ENCODE results near the gene SLC12A8. TPM values are rescaled to one million over a fixed set of nuclear protein-coding genes. Genes with fewer than 3 reads are reported as not detected.

Gene SLC12A8
- polyA plus RNA-seq, 1 of the 3 experiments (the other 2 are of a cell fraction) = 7.5 TPM

DNA sequence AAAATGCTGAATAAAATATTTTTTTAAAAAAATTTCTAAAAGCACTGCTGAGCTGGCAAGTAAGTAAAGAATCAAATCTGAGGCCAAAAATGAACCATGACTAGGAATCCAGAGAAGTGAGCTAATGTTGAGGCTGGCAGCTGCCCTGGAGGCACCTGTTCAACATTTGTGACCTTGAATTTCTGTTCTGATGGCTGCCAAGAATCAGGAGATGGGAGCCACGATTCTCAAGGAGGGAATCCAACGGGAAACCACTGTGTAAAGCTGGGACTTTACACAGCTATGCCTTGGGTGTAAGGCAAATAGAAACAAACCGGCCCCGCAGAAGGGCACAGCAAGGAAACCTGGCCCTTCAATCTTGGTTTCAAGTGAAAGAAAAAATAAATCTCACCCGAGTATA, 179.4 kb downstream of the SLC12A8 start:
- DNase-seq = no peak
- peaks cover 92% of the 10 kb centered on the region for H3K79me2 ChIP-seq (ENCODE audit: insufficient read depth)
- no peak overlapping the region for H3K4me2 ChIP-seq
- no peaks in the 10 kb centered on the region for H3K27me3 ChIP-seq (ENCODE audit: insufficient read depth)
- H3K9me2 ChIP-seq = no peaks in the 10 kb centered on the region
- peaks cover 17% of the 10 kb centered on the region; the same call in 1 of the 2 replicates for H3K9me3 ChIP-seq
- H3K4me1 ChIP-seq (ENCODE audit: control insufficient read depth in 1 of 2, insufficient read depth in 2 of 2, low read depth in 1 of 2, low read length in 1 of 2) = peaks cover 7 to 8% of the 10 kb centered on the region in 2 experiments; a peak in 2 of 4 replicates
- H3K9ac ChIP-seq = no peak overlapping the region
- H3K27ac ChIP-seq (ENCODE audit: low read depth in 2 of 2, low read length in 1 of 2) = no peak overlapping the region
- 90% methylated on average over 5 of the region's 5 CpGs for WGBS (ENCODE audit: low lambda C conversion rate)
- TF ChIP-seq YY1 (IDR thresholded peaks at IDR 0.05; ENCODE audit: low read depth) (no peak), TAF1 (IDR thresholded peaks at IDR 0.05; ENCODE audit: borderline replicate concordance, low read depth, low read length) (no peak), TCF12 (IDR thresholded peaks at IDR 0.05) (no peak), ELF1 (IDR thresholded peaks at IDR 0.05) (no peak), EP300 (IDR thresholded peaks at IDR 0.05; ENCODE audit: borderline replicate concordance in 1 of 2, low read depth in 1 of 2, low read length in 1 of 2) (no peak), EZH2phosphoT487 (IDR thresholded peaks at IDR 0.05; ENCODE audit: borderline replicate concordance, low read depth) (no peak)
- TF ChIP-seq, protein P1, sequence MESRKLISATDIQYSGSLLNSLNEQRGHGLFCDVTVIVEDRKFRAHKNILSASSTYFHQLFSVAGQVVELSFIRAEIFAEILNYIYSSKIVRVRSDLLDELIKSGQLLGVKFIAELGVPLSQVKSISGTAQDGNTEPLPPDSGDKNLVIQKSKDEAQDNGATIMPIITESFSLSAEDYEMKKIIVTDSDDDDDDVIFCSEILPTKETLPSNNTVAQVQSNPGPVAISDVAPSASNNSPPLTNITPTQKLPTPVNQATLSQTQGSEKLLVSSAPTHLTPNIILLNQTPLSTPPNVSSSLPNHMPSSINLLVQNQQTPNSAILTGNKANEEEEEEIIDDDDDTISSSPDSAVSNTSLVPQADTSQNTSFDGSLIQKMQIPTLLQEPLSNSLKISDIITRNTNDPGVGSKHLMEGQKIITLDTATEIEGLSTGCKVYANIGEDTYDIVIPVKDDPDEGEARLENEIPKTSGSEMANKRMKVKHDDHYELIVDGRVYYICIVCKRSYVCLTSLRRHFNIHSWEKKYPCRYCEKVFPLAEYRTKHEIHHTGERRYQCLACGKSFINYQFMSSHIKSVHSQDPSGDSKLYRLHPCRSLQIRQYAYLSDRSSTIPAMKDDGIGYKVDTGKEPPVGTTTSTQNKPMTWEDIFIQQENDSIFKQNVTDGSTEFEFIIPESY (IDR thresholded peaks at IDR 0.05; ENCODE audit: borderline replicate concordance, low read depth) = no peak
- TF ChIP-seq, protein P2, sequence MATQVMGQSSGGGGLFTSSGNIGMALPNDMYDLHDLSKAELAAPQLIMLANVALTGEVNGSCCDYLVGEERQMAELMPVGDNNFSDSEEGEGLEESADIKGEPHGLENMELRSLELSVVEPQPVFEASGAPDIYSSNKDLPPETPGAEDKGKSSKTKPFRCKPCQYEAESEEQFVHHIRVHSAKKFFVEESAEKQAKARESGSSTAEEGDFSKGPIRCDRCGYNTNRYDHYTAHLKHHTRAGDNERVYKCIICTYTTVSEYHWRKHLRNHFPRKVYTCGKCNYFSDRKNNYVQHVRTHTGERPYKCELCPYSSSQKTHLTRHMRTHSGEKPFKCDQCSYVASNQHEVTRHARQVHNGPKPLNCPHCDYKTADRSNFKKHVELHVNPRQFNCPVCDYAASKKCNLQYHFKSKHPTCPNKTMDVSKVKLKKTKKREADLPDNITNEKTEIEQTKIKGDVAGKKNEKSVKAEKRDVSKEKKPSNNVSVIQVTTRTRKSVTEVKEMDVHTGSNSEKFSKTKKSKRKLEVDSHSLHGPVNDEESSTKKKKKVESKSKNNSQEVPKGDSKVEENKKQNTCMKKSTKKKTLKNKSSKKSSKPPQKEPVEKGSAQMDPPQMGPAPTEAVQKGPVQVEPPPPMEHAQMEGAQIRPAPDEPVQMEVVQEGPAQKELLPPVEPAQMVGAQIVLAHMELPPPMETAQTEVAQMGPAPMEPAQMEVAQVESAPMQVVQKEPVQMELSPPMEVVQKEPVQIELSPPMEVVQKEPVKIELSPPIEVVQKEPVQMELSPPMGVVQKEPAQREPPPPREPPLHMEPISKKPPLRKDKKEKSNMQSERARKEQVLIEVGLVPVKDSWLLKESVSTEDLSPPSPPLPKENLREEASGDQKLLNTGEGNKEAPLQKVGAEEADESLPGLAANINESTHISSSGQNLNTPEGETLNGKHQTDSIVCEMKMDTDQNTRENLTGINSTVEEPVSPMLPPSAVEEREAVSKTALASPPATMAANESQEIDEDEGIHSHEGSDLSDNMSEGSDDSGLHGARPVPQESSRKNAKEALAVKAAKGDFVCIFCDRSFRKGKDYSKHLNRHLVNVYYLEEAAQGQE (IDR thresholded peaks at IDR 0.05; ENCODE audit: low read depth, low read length) = no peak
- H2AFZ ChIP-seq (ENCODE audit: low read depth) = no peak overlapping the region
- no peak overlapping the region for H3K4me3 ChIP-seq (ENCODE audit: low read depth in 2 of 2, low read length in 1 of 2)
- CTCF ChIA-PET = interaction anchor here (1.1 to 1.2 kb wide), 3 partner anchors 15 to 21 kb away, joined by 3 to 4 read pairs (median 3); no protein-coding TSS in a partner anchor
- POLR2A ChIA-PET = no interaction called here
- peaks cover 9% of the 10 kb centered on the region for H3F3A ChIP-seq (replicated peaks; ENCODE audit: insufficient read depth)
- H4K20me1 ChIP-seq (ENCODE audit: insufficient read depth) = peaks cover 10% of the 10 kb centered on the region; the same call in 1 of the 2 replicates
- H3K36me3 ChIP-seq (replicated peaks in 1 of 2; ENCODE audit: control insufficient read depth in 1 of 2, insufficient read depth in 2 of 2, low read length in 1 of 2) = peaks cover 11 to 23% of the 10 kb centered on the region in 2 experiments

DNA sequence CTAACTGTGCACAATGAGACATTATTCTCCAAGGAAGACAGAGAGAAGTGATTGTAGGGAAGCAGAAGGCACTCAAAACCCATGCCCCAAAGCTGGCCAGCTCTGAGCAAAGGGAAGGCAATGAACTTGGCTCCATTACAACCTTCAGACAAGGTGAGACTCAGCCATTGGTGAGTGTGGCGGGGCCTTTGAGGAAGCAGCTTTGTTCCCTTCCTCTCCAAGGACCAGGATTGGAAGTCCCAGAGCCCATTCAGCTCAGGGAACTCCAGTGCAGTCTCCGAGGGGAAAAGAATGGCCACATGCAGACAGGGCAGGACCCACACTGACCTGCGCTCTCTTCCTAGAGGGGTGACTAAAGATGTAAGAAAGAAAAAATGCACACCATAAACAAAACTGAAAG, 179.9 kb downstream of the SLC12A8 start:
- peaks cover 11% of the 10 kb centered on the region; the same call in 1 of the 2 replicates for H4K20me1 ChIP-seq (ENCODE audit: insufficient read depth)
- H3K9me3 ChIP-seq = peaks cover 17% of the 10 kb centered on the region; the same call in 1 of the 2 replicates
- no peaks in the 10 kb centered on the region for H3K9me2 ChIP-seq
- H3K9ac ChIP-seq = no peak overlapping the region
- peaks cover 9% of the 10 kb centered on the region for H3F3A ChIP-seq (replicated peaks; ENCODE audit: insufficient read depth)
- DNase-seq = no peak
- H3K4me2 ChIP-seq = no peak overlapping the region
- peaks cover 7 to 8% of the 10 kb centered on the region in 2 experiments; a peak in 2 of 4 replicates for H3K4me1 ChIP-seq (ENCODE audit: control insufficient read depth in 1 of 2, insufficient read depth in 2 of 2, low read depth in 1 of 2, low read length in 1 of 2)
- H3K4me3 ChIP-seq (ENCODE audit: low read depth in 2 of 2, low read length in 1 of 2) = no peak overlapping the region
- H2AFZ ChIP-seq (ENCODE audit: low read depth) = no peak overlapping the region
- ChIA-PET CTCF (interaction anchor here (1.1 to 1.2 kb wide), 3 partner anchors 15 to 20 kb away, joined by 3 to 4 read pairs (median 3); no protein-coding TSS in a partner anchor), POLR2A (no interaction called here)
- no peaks in the 10 kb centered on the region for H3K27me3 ChIP-seq (ENCODE audit: insufficient read depth)
- H3K79me2 ChIP-seq (ENCODE audit: insufficient read depth) = peaks cover 90% of the 10 kb centered on the region
- peak overlapping the region in 1 of 2 experiments; percentile 4; a peak in 1 of 4 replicates for H3K27ac ChIP-seq (ENCODE audit: low read depth in 2 of 2, low read length in 1 of 2)
- 97% methylated on average over 3 of the region's 3 CpGs for WGBS (ENCODE audit: low lambda C conversion rate)
- peaks cover 15 to 28% of the 10 kb centered on the region in 2 experiments for H3K36me3 ChIP-seq (replicated peaks in 1 of 2; ENCODE audit: control insufficient read depth in 1 of 2, insufficient read depth in 2 of 2, low read length in 1 of 2)
- TF ChIP-seq TAF1 (IDR thresholded peaks at IDR 0.05; ENCODE audit: borderline replicate concordance, low read depth, low read length) = no peak
- no peak for TF ChIP-seq FOXJ3 (CRISPR knock-in tag; IDR thresholded peaks at IDR 0.05)
- TF ChIP-seq, protein P3, sequence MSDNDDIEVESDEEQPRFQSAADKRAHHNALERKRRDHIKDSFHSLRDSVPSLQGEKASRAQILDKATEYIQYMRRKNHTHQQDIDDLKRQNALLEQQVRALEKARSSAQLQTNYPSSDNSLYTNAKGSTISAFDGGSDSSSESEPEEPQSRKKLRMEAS (IDR thresholded peaks at IDR 0.05; ENCODE audit: low read depth) = no peak
- TF ChIP-seq, protein P2 (IDR thresholded peaks at IDR 0.05; ENCODE audit: low read depth, low read length) = no peak
- TF ChIP-seq, protein P4, sequence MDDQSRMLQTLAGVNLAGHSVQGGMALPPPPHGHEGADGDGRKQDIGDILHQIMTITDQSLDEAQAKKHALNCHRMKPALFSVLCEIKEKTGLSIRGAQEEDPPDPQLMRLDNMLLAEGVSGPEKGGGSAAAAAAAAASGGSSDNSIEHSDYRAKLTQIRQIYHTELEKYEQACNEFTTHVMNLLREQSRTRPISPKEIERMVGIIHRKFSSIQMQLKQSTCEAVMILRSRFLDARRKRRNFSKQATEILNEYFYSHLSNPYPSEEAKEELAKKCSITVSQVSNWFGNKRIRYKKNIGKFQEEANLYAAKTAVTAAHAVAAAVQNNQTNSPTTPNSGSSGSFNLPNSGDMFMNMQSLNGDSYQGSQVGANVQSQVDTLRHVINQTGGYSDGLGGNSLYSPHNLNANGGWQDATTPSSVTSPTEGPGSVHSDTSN (IDR thresholded peaks at IDR 0.05) = no peak
- TF ChIP-seq CHD2 (IDR thresholded peaks at IDR 0.05; ENCODE audit: low read length, partially characterized antibody) = no peak
- TF ChIP-seq FOXM1 (IDR thresholded peaks at IDR 0.05; ENCODE audit: low read depth) = no peak
- no peak for TF ChIP-seq FOSL2 (IDR thresholded peaks at IDR 0.05; ENCODE audit: borderline replicate concordance, low read depth)
- TF ChIP-seq RXRA (IDR thresholded peaks at IDR 0.05; ENCODE audit: borderline replicate concordance, low read depth) = no peak

Data from SK-N-SH (cell line).